ENCODE results near the gene ITGB3BP. TPM values are rescaled to one million over a fixed set of nuclear protein-coding genes. Genes with fewer than 3 reads are reported as not detected.

Gene ITGB3BP
- total and polyA plus RNA-seq, 10 donors = 17.5 to 31.4 (median 22.0) TPM

GRCh38 chr1:63458750-63459149 lies 64.3 kb downstream of the ITGB3BP start:
- Histone ChIP-seq H3K27ac (no peak overlapping the region), H3K4me1 (no peaks in the 10 kb centered on the region), H3K4me3 (no peak overlapping the region), H3K36me3 (peaks cover 0 to 18% (median 0%) of the 10 kb centered on the region in 6 donors), H3K9me3 (peaks cover 0 to 17% (median 15%) of the 10 kb centered on the region in 8 donors), H3K27me3 (replicated peaks in 1 of 7) (no peaks in the 10 kb centered on the region)
- intact Hi-C loops (cut with DNase I; ENCODE audit: low total_unique reads) = no loop called here
- DNase-seq = no peak
- TF ChIP-seq POLR2AphosphoS5 (IDR thresholded peaks at IDR 0.05) = no peak
- TF ChIP-seq POLR2A (IDR thresholded peaks at IDR 0.05) = no peak
- TF ChIP-seq CTCF (IDR thresholded peaks at IDR 0.05 in 8 of 11, conservative IDR thresholded peaks at IDR 0.05 in 3 of 11) = no peak

- DNase-seq = no peak
These were observed 68.8 kb downstream of the ITGB3BP start for GRCh38 chr1:63454269-63454668.

GRCh38 chr1:63453232-63453631 lies 69.8 kb downstream of the ITGB3BP start:
- TF ChIP-seq POLR2AphosphoS5 (IDR thresholded peaks at IDR 0.05) = no peak
- TF ChIP-seq POLR2A (IDR thresholded peaks at IDR 0.05) = no peak
- TF ChIP-seq CTCF (IDR thresholded peaks at IDR 0.05 in 8 of 11, conservative IDR thresholded peaks at IDR 0.05 in 3 of 11) = no peak
- 91 to 99% (median 97%) methylated on average over 2 of the region's 2 CpGs for WGBS, 5 donors
- DNase-seq = no peak
- H3K27ac ChIP-seq = no peak overlapping the region
- H3K36me3 ChIP-seq = peaks cover 0 to 6% (median 0%) of the 10 kb centered on the region in 6 donors
- H3K4me1 ChIP-seq = no peaks in the 10 kb centered on the region
- intact Hi-C loops (cut with DNase I; ENCODE audit: low total_unique reads) = no loop called here
- no peaks in the 10 kb centered on the region for H3K9me3 ChIP-seq
- no peak overlapping the region for H3K4me3 ChIP-seq
- H3K27me3 ChIP-seq (replicated peaks in 1 of 7) = no peaks in the 10 kb centered on the region

More at GRCh38 chr1:63454269-63454668, 68.8 kb downstream of the ITGB3BP start:
- intact Hi-C loops (cut with DNase I; ENCODE audit: low total_unique reads) = no loop called here
- Histone ChIP-seq H3K27ac (no peak overlapping the region), H3K4me3 (no peak overlapping the region), H3K36me3 (peaks cover 0 to 6% (median 0%) of the 10 kb centered on the region in 6 donors), H3K27me3 (replicated peaks in 1 of 7) (no peaks in the 10 kb centered on the region), H3K9me3 (no peaks in the 10 kb centered on the region), H3K4me1 (no peaks in the 10 kb centered on the region)
- TF ChIP-seq CTCF (IDR thresholded peaks at IDR 0.05 in 8 of 11, conservative IDR thresholded peaks at IDR 0.05 in 3 of 11) = no peak
- TF ChIP-seq POLR2AphosphoS5 (IDR thresholded peaks at IDR 0.05) = no peak
- TF ChIP-seq POLR2A (IDR thresholded peaks at IDR 0.05) = no peak

- Histone ChIP-seq H3K27me3 (replicated peaks in 1 of 7) (no peaks in the 10 kb centered on the region), H3K27ac (no peak overlapping the region), H3K4me1 (no peaks in the 10 kb centered on the region), H3K36me3 (peaks cover 0 to 6% (median 0%) of the 10 kb centered on the region in 6 donors), H3K9me3 (no peaks in the 10 kb centered on the region), H3K4me3 (no peak overlapping the region)
- TF ChIP-seq CTCF (IDR thresholded peaks at IDR 0.05 in 8 of 11, conservative IDR thresholded peaks at IDR 0.05 in 3 of 11) = no peak
- no peak for TF ChIP-seq POLR2A (IDR thresholded peaks at IDR 0.05)
- no peak for TF ChIP-seq POLR2AphosphoS5 (IDR thresholded peaks at IDR 0.05)
- DNase-seq = no peak
- intact Hi-C loops (cut with DNase I; ENCODE audit: low total_unique reads) = no loop called here
- 92 to 96% (median 94%) methylated on average over 1 of the region's 1 CpG for WGBS, 5 donors
These were observed 72.6 kb downstream of the ITGB3BP start for GRCh38 chr1:63450416-63450815.

Measured in spleen (tissue), 11 donors.